Right lobe of liver (tissue), 4 donors: Measurements from ENCODE around the gene KLHL24.

Experiments used
- CTCF ChIP-seq, 4 donors: fragments of 200-600 bp in 3 of 4; fragments of 450-650 bp in 1 of 4; IDR thresholded peaks; one replicate each; pipeline versions ENCODE4 v1.5.1 to v1.8.0; 2016 to 2022; ENCODE audit warnings: antibody characterized with exemption in 4 of 4, mild to moderate bottlenecking in 2 of 4
- POLR2A ChIP-seq: fragments of 450-650 bp; IDR thresholded peaks from one replicate; pipeline ENCODE4 v1.6.1; 2017; ENCODE audit warnings: antibody characterized with exemption, mild to moderate bottlenecking
- donor health status: DM: no; HTN: no; CAD: no.
- donor health status: DM: no; HTN: no; CAD: no.
- donor health status: DM: no; HTN: yes; CAD: no.

- TF ChIP-seq CTCF (IDR thresholded peaks at IDR 0.05) (no peak), POLR2A (no peak)
Measured at GRCh38 chr3:183699238-183699947, 64.0 kb downstream of the KLHL24 start.
